ENCODE results near the gene FGD1.
A peak's percentile ranks its signal among the peaks of the same experiment; 100 is the strongest.

FGD1 gene

DNA sequence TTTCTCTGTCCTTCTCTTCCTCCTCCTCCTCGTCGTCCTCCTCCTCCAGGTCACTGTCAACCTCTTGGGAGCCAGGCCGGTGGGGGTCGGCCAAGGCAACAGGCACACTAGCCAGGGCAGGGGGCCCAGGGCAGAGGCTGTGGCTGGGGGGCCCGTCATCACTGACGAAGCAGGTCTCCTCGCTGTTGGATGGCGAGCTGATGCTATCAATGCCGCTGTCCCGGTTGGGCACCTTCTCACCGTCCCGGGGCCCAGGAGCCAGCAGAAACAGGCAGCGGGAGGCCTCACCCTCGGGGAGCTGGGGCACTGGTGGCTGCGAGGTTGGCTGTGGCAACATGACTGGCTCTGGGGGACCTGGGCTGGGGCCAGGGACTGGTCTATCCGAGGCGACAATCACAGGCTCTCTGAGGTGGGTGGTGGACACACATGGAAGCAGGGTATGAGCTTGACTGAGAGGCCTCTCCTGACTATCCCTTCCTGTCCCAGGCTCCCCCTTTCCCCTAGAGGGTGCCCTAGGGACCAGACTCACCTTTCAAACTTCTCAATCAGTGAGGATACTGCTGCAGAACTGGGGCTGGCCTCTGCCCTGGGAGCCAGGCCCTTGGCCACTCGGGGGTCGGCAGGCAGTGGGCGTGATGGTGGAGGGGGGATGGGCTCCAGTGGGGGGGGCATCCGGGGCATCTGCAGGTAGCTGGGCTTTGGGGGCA is 25.8 kb downstream of the FGD1 start:
- DNase-seq = no peak

GRCh38 chrX:54452920-54453319 is 43.1 kb downstream of the FGD1 start:
- DNase-seq = no peak

- DNase-seq = no peak
These were observed 46.1 kb downstream of the FGD1 start for GRCh38 chrX:54449929-54450328.

GRCh38 chrX:54447461-54447860 is 48.6 kb downstream of the FGD1 start:
- no peak for DNase-seq

DNA sequence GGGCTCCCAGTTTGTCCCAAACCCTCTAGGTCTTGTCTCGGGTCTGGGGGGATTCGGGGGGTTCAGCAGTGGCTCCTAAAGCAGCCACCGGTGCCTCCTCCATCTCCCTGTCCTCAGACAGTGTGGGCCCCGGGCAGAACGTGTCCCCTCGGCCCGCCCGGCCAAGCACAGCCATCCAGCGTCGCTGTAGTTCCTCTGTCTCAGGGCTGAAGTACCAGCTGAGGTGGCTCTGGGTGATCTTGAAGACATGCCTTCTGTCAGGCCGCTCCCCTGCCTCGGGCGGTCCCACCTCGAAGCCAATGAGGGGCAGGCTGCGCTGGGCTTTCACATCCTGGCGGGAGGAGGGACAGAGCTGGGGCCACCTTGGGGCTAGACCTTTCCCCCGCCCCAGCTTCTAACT is 50.0 kb downstream of the FGD1 start:
- DNase-seq = no peak

- no peak for DNase-seq
These were observed 51.3 kb downstream of the FGD1 start for GRCh38 chrX:54444752-54445151.

GRCh38 chrX:54442790-54443189 is 53.2 kb downstream of the FGD1 start:
- no peak for DNase-seq

DNA sequence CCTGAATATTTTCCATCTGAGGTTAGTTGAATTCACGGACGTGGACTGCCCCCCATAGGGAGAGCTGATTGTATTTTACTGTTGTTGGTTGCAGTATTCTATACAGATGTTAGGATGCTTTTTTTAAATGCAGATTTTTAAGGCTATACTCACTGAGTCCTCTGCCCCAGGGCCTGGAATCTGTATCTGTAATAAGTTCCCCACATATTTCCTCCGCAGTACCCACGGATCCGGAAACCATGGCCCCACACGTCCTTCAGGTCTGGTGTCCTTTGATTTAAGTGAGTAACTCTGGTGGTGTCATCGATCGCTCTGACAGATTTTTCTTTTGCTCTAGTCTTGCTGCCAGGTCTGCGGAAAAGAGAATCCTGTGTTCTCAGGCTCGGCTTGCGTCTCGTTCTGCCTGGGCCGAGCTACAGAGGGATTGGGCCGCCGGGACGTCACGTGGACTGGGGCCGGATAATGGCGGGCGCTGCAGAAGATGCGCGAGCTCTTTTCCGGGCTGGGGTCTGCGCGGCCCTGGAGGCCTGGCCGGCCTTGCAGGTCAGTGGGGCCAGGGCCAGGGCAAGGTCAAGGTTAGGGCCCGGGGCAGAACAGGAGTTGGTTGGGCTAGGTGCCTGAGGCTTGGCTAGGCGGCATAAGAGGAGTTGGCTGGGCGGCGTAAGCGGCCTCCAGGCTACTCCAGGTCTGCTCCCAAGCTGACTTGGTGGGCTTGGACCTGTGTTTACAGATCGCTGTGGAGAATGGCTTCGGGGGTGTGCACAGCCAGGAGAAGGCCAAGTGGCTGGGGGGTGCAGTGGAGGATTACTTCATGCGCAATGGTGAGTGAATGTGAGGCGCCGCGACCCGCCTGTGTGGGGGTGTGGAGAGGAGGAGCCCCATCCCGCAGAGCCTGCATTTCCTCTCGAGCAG is 55.8 kb downstream of the FGD1 start, which contains the start of gene TSR2:
TSR2 (plus strand) TSS at position 445 of the 912 bp plus-strand sequence; CDS start at position 463, 18 bp downstream.
- peak; percentile 49 for DNase-seq

GRCh38 chrX:54435121-54435520 is 60.9 kb downstream of the FGD1 start:
- DNase-seq = no peak

DNA sequence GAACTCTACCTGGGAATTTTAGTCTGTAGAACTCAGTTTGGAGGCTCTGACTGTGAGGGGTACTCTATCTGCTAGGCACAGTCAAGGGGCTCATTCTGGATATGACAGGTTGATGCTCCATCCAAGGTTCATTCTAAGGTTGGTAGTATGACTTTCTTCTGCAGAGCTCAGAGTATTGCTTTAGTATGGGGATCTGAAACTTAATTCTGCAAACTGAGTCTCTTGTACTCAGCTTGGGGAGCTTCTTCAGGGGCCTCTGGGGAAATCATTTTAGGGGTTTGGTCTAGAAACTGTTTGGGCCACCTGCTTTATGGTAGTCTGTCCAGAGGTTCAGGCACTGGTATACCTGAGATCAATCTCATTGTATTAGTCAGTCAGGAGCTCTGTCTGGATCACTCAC is 65.5 kb downstream of the FGD1 start:
- DNase-seq = no peak

- DNase-seq = no peak
These were observed 68.1 kb downstream of the FGD1 start for GRCh38 chrX:54427837-54428424.

GRCh38 chrX:54423161-54423888 is 72.7 kb downstream of the FGD1 start:
- DNase-seq = no peak

- no peak for DNase-seq
These were observed 73.9 kb downstream of the FGD1 start for GRCh38 chrX:54422168-54422567.

- no peak for DNase-seq
These were observed 76.3 kb downstream of the FGD1 start for GRCh38 chrX:54419559-54420302.

- DNase-seq = no peak
These were observed 79.1 kb downstream of the FGD1 start for GRCh38 chrX:54416965-54417364.

GRCh38 chrX:54415534-54416350 is 80.3 kb downstream of the FGD1 start:
- DNase-seq = no peak

DNA sequence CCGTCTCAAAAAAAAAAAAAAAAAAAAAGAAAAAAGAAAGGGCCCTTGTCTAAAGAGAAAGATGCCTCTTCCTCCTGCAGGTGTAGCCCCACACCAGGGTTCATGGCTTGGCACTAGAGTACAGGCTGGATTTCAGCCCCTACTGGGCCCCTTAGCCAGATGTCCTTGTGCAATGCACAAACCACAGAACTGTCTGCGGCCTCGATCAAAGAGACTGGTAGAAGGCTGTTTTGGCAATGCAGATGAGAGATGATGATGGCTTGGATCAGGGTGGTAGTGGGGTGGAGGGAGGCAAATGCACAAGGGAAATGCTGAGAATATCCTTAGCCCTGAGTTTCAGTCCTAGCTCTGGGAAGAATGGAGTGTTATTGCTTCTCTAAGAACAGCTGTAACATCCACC is 82.3 kb downstream of the FGD1 start:
- no peak for DNase-seq

GRCh38 chrX:54411732-54412131 is 84.3 kb downstream of the FGD1 start:
- DNase-seq = peak; percentile 16

- no peak for DNase-seq
These were observed 88.8 kb downstream of the FGD1 start for GRCh38 chrX:54407266-54407665.

DNA sequence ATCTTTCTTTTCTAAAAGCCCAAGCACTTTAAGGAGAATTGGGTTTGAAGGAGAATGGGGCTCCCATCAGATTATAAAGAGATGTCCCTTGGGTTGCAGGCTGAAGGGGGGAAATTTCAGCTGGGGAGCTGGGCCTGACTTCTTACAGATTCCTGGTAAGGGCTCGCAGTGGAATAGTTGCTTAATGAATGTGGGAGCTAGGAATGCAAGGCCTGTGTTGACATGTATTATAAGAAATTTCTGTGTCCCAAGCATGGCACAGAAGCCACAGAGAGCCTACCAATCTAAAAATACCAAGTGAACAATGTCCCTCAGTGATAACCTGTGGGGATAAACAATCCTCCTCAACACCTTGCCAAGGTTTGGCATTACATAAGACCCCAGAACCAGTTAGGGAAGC is 98.9 kb downstream of the FGD1 start:
- DNase-seq = no peak
